K562 (cell line): Measurements from ENCODE around the gene PHF12. TPM values are rescaled to one million over a fixed set of nuclear protein-coding genes. Genes with fewer than 3 reads are reported as not detected.

Experiments used
- CEBPG ChIP-seq, 3 experiments: fragments of 200-800 bp in 1 of 3; sonication (Bioruptor generic) in 1 of 3; sonication (generic) in 1 of 3; formaldehyde crosslinking in 1 of 3; IDR thresholded peaks in 2 of 3; conservative IDR thresholded peaks in 1 of 3; 2 replicates each; pipeline versions ENCODE4 v1.6.1 to v1.8.0; 2016 to 2022; ENCODE audit warnings: missing compliant biosample characterization in 2 of 3, missing genetic modification characterization in 2 of 3, mild to moderate bottlenecking in 1 of 3, missing genetic modification reagents in 1 of 3
- ESRRB ChIP-seq: fragments of 250-450 bp; sonication (Bioruptor Pico); IDR thresholded peaks from 2 replicates; pipeline ENCODE4 v1.5.0; 2020; ENCODE audit warnings: mild to moderate bottlenecking, moderate library complexity, borderline replicate concordance
- EZH2 ChIP-seq: IDR thresholded peaks from 2 replicates; pipeline ENCODE4 v1.6.1; 2012; ENCODE audit warnings: low read depth, mild to moderate bottlenecking, inconsistent platforms, low read length, borderline replicate concordance
- FOXO4 ChIP-seq: fragments of 450-650 bp; formaldehyde crosslinking; IDR thresholded peaks from 2 replicates; pipeline ENCODE4 v1.4.0; 2020; ENCODE audit warnings: mild to moderate bottlenecking, moderate library complexity
- GABPA ChIP-seq: fragments of 200-800 bp; sonication (Bioruptor generic); conservative IDR thresholded peaks from 2 replicates; pipeline ENCODE4 v1.6.1; 2016; ENCODE audit warnings: low read depth, missing genetic modification characterization, missing compliant biosample characterization
- HIVEP1 ChIP-seq: fragments of 250-450 bp; sonication (Bioruptor Pico); IDR thresholded peaks from 2 replicates; pipeline ENCODE4 v1.4.0; 2020; ENCODE audit warnings: mild to moderate bottlenecking
- HNRNPUL1 ChIP-seq: fragments of 200-400 bp; formaldehyde crosslinking; IDR thresholded peaks from 2 replicates; pipeline ENCODE4 v1.6.1; 2017; ENCODE audit warnings: low read length
- HOXB6 ChIP-seq: fragments of 250-450 bp; sonication (Bioruptor Pico); IDR thresholded peaks from 2 replicates; pipeline ENCODE4 v1.5.1; 2022; ENCODE audit warnings: mild to moderate bottlenecking, borderline replicate concordance
- L3MBTL2 ChIP-seq: fragments of 450-650 bp; IDR thresholded peaks from 2 replicates; pipeline ENCODE4 v1.6.1; 2016; ENCODE audit warnings: mild to moderate bottlenecking, moderate library complexity
- NELFE ChIP-seq: IDR thresholded peaks from 2 replicates; pipeline ENCODE4 v1.6.1; 2011; ENCODE audit warnings: mild to moderate bottlenecking; ENCODE audit not compliant: insufficient read depth, insufficient read length
- NFIC ChIP-seq: fragments of 450-650 bp; IDR thresholded peaks from 2 replicates; pipeline ENCODE4 v1.6.1; 2017; ENCODE audit warnings: mild to moderate bottlenecking, inconsistent platforms
- OTX1 ChIP-seq: fragments of 450-650 bp; formaldehyde crosslinking; IDR thresholded peaks from 2 replicates; pipeline ENCODE4 v1.4.0; 2022; ENCODE audit warnings: mild to moderate bottlenecking
- PHTF2 ChIP-seq: fragments of 250-450 bp; sonication (Bioruptor Pico); IDR thresholded peaks from 2 replicates; pipeline ENCODE4 v1.5.0; 2021; ENCODE audit warnings: mild to moderate bottlenecking
- POLR2B ChIP-seq: fragments of 450-650 bp; IDR thresholded peaks from 2 replicates; pipeline ENCODE4 v1.6.1; 2018; ENCODE audit warnings: low read depth; ENCODE audit not compliant: partially characterized antibody
- SETDB1 ChIP-seq: IDR thresholded peaks from one replicate; pipeline ENCODE4 v1.6.1; 2012; ENCODE audit warnings: low read length, control low read depth, inconsistent platforms
- SP1 ChIP-seq: sonication (generic); formaldehyde crosslinking; IDR thresholded peaks from 2 replicates; pipeline ENCODE4 v1.8.1; 2022; ENCODE audit warnings: mild to moderate bottlenecking, missing genetic modification reagents
- ZBTB43 ChIP-seq: sonication (generic); formaldehyde crosslinking; IDR thresholded peaks from 2 replicates; pipeline ENCODE4 v1.8.0; 2023; ENCODE audit warnings: mild to moderate bottlenecking, missing genetic modification reagents
- ZNF23 ChIP-seq: fragments of 250-450 bp; sonication (Bioruptor Pico); IDR thresholded peaks from 2 replicates; pipeline ENCODE4 v1.4.0; 2020; ENCODE audit warnings: mild to moderate bottlenecking
- ZNF518B ChIP-seq: fragments of 250-450 bp; sonication (Bioruptor Pico); IDR thresholded peaks from 2 replicates; pipeline ENCODE4 v1.5.0; 2021; ENCODE audit warnings: mild to moderate bottlenecking, moderate library complexity
- ZNF57 ChIP-seq: fragments of 450-650 bp; formaldehyde crosslinking; IDR thresholded peaks from 2 replicates; pipeline ENCODE4 v1.4.0; 2020; ENCODE audit warnings: mild to moderate bottlenecking, moderate library complexity
- ZNF778 ChIP-seq: fragments of 450-650 bp; formaldehyde crosslinking; IDR thresholded peaks from 2 replicates; pipeline ENCODE4 v1.4.0; 2020; ENCODE audit warnings: mild to moderate bottlenecking, moderate library complexity
- polyA plus RNA-seq, 8 experiments: library from polyadenylated mRNA; depleted of rRNA in 4 of 8; stranded (reverse) in 5 of 8; unstranded in 3 of 8; fragments of >200 nt; fragmentation: Nextera tagmentation in 2 of 8; fragmentation: Illumina TruSeq in 1 of 8; extraction: Ambion mirVana in 2 of 8; extraction: Trizol in 1 of 8; gene quantifications; 2 replicates each; pipeline versions ENCODE4 v1.2.1 to v1.2.3, GENCODE V29; 2011 to 2014; ENCODE audit warnings: inconsistent platforms in 1 of 8, missing spikeins in 1 of 8
- total RNA-seq, 7 experiments: library from RNA; depleted of rRNA in 6 of 7; stranded (reverse); fragments of >200 nt in 6 of 7; fragmentation: Illumina TruSeq in 2 of 7; extraction: Trizol in 2 of 7; gene quantifications; 2 replicates each; pipeline versions ENCODE4 v1.2.1 to v1.2.3, GENCODE V29; 2011 to 2021; ENCODE audit warnings: low replicate concordance in 1 of 7

Gene PHF12
- total and polyA plus RNA-seq, 9 of the 15 experiments (the other 6 are each of a cell fraction or from before 2014, with no cell fraction given), result 0.82 to 31.3 (median 13.5) TPM

GRCh38 chr17:28982131-28982793 is 30.9 kb upstream of the PHF12 start (continued):
- TF ChIP-seq ZNF778 (CRISPR knock-in tag) (no peak), SETDB1 (no peak), L3MBTL2 (peak; percentile 67; the same call in 1 of the 2 replicates), HNRNPUL1 (no peak), ZBTB43 (no peak), OTX1 (CRISPR knock-in tag) (no peak), NELFE (no peak), HIVEP1 (no peak), ZNF57 (CRISPR knock-in tag) (no peak), EZH2 (no peak), ESRRB (CRISPR knock-in tag) (no peak), GABPA (tag) (peak; percentile 82), POLR2B (no peak), NFIC (no peak), CEBPG (CRISPR knock-in tag; IDR thresholded peaks at IDR 0.05) (no peak), CEBPG (tag; conservative IDR thresholded peaks at IDR 0.05 in 1 of 2, IDR thresholded peaks at IDR 0.05 in 1 of 2) (0 out of 4 replicates have a peak, but pooled peaks of 1 of the 2 experiments have one; percentile 30), PHTF2 (no peak), FOXO4 (CRISPR knock-in tag) (no peak), SP1 (CRISPR knock-in tag) (no peak), ZNF23 (CRISPR knock-in tag) (no peak), HOXB6 (CRISPR knock-in tag) (no peak), ZNF518B (CRISPR knock-in tag) (no peak)
